ENCODE results near the gene CPVL.
"Not testable (repeated sequence)": the region's sequence is repeated elsewhere in the genome, so short reads cannot be mapped to it uniquely, and the experiment has no call there.

The CPVL gene

DNA sequence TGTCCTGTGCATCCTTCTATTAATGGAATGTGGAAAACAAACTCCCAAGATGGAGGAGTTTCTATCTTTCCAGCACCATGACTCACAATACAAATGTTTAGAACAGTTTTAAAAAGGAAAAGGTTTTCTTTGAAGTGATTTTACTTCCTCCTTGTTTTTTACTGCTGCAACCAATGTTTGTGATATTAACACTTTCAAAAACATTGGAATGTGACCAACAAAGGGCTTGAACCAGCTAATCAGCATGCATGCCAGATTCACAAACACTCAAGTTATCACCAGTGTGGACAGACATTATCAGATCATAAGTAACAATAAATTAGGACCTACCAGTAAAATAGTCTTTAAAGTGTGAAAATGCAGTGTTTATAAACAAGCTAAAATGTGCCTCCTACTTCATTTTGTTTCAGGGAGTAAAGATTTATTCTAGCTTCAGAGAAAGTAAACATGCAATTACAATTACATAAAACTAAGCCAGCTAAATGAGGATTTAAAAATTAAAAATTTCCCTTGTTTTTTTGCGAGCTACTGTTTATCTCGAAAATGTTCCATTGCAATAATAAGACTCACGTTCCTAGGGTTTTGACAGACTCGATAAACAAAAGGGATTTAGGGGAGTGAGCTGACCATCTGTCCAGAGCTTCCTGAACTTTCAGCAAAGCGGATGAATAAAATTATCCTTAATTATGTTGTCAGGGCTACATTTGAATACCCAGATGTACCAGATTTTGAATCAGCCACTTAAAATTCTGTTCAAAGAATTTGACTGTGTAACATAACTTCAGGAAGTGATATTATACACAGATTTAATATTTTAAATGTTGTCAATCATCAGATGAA is 29.8 kb downstream of the CPVL start:
- DNase-seq (ENCODE audit: low spot score) = no peak

DNA sequence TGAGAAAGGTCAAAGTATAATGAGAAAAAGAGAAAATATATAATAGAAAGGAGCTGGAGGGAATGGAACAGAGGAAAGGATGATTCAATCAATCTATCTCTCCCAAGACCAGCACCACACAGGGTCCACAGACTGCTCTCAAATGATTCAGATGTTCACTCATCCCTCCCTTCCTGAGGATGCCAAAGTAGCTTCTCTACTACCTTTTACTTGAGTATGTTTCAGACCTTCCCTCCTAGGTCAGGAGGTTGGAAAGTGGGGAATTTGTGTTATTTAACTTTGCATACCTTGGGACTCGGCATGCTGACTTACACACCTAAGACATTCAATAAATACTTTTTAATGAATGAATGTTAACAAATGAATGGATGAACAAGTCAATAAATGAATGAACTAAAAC is 30.6 kb downstream of the CPVL start:
- no peak for DNase-seq (ENCODE audit: low spot score)

DNA sequence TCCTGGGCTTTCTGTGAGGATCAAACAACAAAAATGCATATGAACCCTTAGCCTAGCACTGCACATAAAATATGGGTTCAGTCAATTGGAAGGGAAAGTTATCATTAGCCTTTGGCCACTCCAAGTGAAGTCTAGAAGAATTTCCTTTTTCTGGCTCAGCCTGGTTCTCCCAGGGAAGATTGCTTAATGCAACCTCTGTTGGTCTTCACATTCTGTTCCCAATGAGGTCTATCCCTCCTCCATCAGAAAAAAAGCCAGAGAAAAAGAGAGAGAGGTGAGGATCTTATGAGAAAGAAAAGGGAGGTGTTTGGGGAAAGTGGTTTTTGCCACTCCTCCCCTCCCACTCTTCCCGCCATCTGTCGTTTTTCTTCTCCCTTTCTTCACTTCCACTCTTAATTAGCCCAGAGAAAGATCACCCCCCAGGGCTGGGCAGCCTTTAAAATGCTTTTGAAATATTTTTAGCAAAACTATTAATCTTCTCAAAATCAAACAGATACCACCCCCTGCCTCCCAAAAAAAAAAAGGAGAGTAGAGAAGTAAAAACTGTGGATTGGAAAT is 31.1 kb downstream of the CPVL start:
- DNase-seq (ENCODE audit: low spot score) = no peak

DNA sequence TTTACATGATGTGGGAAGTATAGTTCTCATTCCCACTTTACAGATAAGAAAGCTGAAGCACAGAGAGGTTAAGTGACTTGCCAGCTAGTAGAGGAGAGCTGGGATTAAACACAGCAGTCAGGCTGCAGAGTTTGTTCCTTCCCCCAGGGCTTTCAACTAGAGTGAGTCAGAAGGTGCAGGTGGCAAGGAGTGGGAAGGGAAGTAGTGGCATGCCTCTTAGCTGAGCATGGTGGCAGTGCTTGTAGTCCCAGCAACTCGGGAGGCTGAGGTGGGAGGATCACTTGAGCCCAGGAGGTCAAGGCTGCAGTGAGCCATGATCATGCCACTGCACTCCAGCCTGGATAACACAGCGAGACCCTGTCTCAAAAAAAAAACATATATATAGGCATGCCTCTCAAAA is 32.1 kb downstream of the CPVL start:
- DNase-seq (ENCODE audit: low spot score) = not testable (repeated sequence)

DNA sequence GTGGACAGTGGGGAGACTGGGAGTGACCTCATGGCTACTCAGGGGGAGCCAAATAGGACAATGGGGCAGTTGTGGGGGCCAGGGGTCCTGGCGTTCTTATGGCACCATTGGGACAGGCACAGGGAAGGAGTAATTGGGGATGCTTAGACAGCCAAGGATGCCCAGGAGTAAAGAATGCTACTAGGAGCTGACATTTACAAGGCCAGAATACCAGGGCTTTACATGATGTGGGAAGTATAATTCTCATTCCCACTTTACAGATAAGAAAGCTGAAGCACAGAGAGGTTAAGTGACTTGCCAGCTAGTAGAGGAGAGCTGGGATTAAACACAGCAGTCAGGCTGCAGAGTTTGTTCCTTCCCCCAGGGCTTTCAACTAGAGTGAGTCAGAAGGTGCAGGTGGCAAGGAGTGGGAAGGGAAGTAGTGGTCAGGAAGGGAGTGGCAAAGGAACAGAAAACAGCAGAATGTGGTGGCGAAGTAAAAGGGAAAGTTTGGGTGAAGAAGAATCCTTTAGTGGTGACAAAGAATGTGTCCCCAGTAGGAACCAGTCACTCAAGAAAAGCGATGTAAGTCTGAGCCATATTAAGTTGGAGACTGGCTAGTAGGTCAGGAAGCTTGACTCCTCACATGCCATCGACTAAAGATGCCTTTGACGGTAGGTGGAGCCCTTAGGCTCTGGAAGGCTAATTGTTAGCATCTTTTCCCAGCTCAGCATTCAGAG is 32.8 kb downstream of the CPVL start:
- peak; percentile 49 for DNase-seq (ENCODE audit: low spot score)

DNA sequence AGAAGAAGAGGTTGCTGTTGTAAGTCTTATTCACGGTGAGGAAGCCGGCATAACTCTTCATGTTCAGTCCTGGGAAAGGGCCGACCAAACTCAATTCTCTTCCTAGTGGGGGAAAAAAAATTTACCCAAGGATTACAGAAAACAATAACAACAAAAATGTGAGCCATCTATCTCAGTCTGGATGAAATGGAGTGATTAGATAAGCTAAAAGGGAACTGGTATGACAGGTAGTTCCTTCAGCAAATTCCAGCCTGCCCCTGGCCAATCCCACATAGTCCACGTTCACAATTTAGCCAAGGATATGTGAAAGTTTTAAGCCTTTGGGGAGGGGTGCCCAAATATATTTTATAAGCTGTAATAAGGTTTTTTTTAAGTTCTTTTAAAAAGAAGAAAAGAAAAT is 33.6 kb downstream of the CPVL start:
- no peak for DNase-seq (ENCODE audit: low spot score)

DNA sequence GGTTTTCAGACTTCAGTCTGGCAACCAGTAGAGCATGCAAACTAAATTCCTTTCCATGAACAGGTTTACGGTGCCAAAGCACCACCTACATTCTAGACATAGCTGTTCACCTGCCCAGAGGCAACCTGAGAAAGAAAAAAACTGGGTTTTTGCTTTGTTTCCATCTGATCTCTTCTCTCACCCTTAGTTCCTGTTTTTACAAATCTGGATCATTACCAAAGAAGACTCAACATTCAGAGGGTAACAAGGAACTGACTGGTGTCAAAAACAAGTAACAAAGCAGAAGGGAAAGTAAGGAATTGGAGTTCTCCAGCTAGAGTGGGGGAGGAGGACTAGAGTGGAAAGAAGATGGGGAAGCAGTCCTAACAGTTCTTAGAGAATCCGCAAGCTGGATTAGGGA is 36.4 kb downstream of the CPVL start:
- no peak for DNase-seq (ENCODE audit: low spot score)

DNA sequence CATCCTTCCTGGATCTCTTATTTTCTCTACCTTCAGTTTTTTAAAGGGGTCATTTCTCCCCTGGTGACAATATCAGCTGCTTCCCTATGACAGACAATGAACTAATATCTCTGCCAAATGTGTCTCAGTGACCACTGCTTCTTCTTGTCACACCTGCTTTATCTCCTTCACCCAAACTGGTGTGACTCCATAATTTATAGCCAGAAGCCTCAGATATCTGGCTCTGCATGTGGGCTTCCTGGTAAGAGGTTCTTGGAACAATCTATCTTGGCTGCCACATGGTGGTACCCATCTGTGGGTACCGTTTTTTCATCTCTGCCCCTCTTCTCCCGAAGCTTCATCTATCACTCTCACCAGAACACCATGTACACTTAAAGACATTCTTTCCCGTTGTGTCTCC is 37.0 kb downstream of the CPVL start:
- DNase-seq (ENCODE audit: low spot score) = no peak

DNA sequence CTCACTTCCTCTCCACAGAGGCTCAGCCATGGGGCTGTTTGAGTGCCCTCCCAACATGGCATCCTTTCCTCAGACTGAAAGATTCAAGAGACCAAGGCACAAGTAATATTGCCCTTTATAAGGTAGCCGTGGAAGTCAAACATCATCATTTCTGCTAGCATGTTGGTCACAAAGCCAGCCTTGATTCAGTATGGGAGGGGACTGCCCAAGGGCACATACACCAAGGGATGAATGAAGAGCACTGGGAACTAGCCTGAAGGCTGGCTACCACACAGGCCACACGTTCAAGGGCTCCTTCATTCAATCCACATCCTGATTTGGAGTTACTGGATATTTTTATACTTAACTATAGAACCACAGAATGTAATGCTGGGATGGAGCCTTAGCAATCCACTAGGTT is 39.3 kb downstream of the CPVL start:
- DNase-seq (ENCODE audit: low spot score) = no peak

DNA sequence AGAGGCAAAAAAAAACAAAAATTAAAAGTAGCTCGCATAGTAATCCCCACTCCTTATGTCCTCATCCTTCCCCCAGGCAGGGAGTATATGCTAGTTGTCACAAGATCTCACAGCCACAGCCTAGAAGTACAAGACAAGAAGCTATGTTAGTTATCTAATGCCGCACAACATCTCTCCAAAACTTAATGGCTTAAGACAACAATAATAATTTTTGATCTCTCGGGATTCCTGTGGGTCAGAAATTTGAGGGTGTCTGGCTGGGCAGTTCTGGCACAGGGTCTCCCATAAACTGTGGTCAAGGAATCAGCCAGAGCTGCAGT is 39.7 kb downstream of the CPVL start:
- DNase-seq (ENCODE audit: low spot score) = no peak

DNA sequence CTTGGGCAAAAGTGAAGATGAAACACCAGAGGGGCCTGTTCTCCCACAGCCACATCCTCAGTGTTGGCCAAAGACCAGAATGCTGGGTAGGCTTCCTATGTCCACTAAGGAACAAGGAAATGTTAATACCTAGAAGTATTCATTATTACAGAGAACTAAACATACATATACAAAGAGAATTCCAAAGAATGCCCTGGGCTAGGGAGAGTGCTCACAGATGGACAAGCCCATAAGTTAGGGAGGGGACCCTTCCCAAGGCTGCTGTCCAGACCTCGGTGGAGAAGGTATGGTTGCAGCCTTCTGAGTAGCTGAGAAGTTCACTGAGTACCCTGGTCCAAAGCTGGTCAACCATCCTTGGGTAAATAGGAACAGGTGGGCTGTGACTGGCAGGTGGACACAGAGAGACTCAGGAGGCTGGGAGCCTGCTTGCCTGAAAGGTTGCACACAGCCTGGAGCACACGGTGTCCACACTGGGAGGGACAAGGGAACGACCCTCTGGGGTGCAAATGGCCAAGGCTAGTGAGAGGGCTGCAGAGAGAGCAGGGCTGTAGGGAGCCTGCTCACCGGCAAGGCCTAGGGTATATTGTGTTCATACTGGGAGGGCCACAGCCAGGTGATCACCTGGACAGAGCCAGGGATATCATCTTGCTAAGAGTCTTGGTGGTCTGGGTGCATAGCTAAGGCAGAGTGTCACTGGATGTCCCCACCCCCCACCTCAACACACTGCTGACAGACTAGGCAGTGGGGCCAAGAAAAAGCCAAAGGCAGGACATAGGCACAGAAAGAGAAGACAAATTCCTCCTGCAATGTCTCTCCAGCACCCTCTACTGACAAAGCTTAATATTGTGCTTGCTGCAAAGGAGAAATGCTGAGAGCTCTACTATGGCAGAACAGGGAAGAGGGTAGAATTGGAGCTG is 40.3 kb downstream of the CPVL start:
- DNase-seq (ENCODE audit: low spot score) = peak; percentile 54

DNA sequence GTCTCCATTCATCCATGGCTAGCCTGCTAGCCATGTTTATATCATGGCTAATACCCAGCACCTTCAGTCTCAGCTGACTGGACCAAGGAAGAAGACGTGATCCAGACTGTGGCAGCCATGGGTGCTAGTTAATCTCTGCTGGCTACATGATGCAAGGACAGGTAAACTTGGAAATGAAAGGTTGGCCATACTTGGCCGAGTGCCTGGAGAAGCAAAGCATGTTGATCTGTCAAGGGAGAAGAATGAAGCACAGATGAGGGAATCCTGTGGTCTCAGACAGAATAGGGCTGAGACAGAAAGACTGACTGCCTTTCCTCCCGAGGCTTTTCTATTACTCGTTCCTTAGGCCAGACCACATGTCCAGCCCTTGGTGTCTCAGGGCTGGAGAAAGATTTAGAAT is 41.1 kb downstream of the CPVL start:
- DNase-seq (ENCODE audit: low spot score) = no peak

DNA sequence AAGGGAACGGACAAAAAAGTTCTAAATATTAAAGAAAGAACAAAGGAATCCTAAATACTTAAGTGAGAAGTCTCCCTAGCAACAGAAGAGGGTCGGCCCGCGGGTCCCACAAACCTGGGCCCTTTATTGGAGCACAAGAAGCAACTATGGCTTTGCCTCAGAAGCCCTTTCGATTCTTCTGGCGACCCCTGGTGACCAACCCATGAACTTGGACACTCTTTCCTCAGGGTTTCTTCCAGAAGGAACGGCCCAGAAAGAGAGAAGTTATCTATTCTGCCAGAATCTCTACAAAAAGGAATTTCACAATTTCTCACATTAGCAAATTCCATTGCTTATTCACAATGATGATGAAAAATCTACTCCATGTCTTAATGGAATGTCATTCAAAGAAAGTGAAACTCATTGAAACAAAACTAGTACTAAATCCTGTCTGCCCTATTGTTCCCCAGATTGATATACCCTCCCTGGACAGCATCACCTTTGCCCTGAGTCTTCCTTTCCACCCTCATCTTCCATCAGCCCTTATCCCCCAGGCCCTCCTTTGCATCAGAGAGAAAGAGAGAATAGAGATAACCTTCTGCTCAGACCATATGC is 43.7 kb downstream of the CPVL start:
- DNase-seq (ENCODE audit: low spot score) = peak; percentile 49

DNA sequence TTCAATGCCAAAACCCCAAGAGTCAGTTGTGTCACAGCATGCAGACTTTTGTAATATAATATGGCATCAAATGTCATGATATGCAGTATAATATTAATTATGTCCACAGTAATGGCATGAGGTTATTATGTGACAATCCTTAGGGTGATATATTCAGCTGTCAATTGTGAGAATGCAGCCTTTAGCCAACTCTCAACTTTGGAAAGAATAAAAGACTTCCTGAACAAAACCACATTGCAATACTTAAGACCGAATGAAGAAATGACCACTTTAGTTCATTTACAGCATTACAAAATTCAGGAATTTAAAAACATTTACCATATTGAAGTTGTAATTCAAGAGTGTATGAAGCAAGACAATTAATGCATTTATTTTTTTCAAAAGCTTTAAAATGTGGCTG is 45.4 kb downstream of the CPVL start:
- DNase-seq (ENCODE audit: low spot score) = no peak

DNA sequence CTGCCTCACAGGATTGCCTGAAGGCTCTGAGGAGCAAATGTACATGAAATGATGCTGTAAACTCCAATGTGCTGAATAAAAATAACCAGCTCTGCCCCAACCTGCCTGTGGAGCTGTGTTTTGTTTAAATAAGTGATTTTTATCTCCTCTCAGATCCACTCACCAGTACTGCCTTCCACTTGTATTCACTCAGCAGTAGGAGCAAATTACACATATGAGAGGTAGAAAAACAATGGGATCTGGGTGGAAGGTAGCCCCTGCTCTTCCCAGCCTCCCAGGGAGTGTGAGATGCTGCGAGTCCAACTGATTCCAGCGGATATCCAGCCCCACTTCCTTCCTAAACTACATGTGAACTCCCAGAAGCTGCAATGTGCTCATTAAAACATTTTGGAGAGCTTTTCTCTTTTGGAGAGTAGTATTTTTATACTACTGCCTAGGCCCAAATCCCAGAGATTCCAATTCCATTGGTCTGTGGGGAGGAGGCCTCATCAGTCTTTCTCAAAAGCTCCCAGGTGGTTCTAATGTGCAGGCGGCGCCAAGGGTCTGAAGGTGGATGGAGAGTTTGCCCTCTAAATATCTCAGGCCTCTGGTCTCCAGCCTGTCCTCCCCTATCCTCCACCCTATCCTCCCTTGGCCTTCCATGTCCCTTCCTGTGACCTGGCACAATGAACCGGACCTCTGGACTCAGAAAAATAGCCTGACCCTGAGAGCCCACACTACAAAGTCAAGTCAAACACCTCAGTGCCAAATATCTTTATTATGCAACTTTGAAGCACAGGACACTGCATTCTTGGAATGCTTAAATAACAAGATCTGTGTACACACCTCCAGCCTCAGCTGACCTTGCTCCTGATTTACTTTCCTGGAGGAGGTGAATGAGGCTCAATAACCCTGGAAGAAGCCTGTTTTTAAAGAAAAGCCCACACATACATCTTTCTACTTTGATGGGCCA is 46.2 kb downstream of the CPVL start:
- DNase-seq (ENCODE audit: low spot score) = no peak

DNA sequence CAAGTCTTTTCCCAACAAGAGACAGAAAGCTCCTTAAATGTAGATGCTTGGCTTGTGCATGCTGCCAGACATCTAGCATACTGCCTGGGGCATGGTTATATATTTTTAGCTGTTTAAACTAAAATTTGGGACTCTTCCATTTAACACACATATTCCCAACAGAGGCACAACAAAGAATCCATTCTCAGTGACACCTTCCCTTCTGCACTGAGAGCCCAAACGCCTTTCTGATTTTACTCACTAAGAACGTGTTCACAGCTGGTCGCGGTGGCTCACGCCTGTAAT is 49.9 kb downstream of the CPVL start:
- DNase-seq (ENCODE audit: low spot score) = no peak

DNA sequence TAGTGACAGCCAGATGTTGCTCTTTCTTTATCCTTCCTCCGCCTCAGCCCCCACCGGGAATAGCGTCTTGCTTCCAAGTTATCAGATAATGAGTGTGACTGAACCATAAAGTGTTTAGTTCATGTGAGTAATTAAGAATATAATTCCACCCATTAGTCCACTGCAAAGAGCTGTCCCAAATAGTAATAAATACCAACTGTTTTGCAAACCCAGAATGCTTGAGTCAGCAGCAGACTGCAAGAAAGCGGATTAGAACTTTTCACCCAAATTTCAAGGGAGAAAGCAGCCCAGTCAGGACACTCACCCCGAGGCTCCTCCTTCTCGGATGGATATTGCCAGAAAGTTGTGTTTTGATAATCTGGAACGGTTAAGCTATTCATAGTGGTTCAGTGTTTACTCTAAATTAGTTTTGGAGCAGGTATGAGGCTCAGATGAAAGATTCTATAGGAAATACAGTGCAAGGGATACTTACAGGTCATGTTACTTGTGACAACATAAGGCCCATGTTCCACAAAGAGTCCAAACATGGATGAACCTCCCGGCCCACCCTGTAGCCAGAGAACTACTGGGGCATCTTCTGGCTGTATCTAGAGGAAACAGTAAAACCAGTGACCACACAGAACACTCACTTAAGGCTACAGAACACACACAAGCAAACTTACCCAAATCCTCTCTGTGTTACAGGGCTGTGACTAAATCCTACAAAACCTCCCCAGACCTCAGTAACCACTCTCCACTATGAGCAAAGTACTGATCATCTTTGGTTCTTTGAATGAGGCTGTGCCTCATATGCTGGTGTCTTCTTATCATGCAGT is 50.5 kb downstream of the CPVL start:
- no peak for DNase-seq (ENCODE audit: low spot score)

DNA sequence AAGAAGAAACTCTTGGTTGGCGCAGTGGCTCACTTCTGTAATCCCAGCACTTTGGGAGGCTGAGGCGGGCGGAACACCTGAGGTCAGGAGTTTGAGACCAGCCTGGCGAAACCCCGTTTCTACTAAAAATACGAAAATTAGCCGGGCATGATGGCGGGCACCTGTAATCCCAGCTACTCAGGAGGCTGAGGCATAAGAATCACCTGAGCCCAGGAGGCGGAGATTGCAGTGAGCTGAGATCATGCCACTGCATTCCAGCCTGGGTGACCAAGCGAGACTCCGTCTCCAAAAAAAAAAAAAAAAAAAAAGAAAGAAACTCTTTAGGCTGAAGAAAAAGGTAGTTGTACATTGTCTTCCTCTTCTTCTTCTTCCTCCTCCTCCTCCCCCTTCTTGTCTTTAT is 53.2 kb downstream of the CPVL start:
- DNase-seq (ENCODE audit: low spot score) = not testable (repeated sequence)

DNA sequence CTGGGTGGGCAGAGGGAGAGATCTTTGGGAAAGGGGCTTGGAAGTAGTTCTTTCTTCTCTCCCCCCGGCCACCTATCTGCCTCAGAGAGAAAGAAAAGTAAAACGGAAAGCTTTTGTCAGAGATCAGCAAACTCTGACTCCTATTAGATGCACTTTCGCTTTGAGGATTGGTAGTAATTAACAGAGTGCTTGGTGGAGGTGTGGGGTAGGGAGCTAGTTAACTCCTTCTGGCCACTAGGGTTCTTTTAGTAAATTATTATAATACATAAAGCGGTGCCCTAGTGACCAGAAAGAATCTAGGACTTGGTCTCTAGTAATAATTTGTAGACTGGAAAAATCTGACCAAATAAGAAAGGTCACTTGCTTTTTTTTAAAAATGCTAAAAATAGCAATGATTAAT is 54.6 kb downstream of the CPVL start:
- DNase-seq (ENCODE audit: low spot score) = peak; percentile 47

Measured in COLO829 (cell line).